OCI-LY3 (cell line): Measurements from ENCODE around the gene MSX2.

Experiments
- CTCF ChIP-seq: fragments of 200-600, 300-600 bp; sonication (generic); IDR thresholded peaks from 2 replicates; pipeline ENCODE4 v1.5.1; 2014; ENCODE audit warnings: antibody characterized with exemption, low read length, low read depth
- EZH2phosphoT487 ChIP-seq: fragments of 200-600 bp; shearing (Covaris generic); IDR thresholded peaks from 2 replicates; pipeline ENCODE4 v1.6.1; 2018; ENCODE audit warnings: antibody characterized with exemption, mixed run types, low read depth

GRCh38 chr5:174760721-174761120 is 36.3 kb downstream of the MSX2 start:
- TF ChIP-seq CTCF (no peak), EZH2phosphoT487 (no peak)
